Left lobe of liver (tissue), 2 donors: ENCODE data around the gene RTN4RL1. TPM values are rescaled to one million over a fixed set of nuclear protein-coding genes. Genes with fewer than 3 reads are reported as not detected.

Experiments
- ATAC-seq: fragments of 200-7000 bp; cut with Tn5 transposase; one replicate; pipeline ENCODE4 v1.9.1; 2020; ENCODE audit warnings: mild to moderate bottlenecking, moderate library complexity
- DNase-seq: peaks from one replicate; pipeline ENCODE4 v3.0.0-alpha.2; 2020; ENCODE audit warnings: low spot score
- total RNA-seq: library from RNA; stranded (reverse); gene quantifications from one replicate; pipeline ENCODE4 v1.2.1, GENCODE V29; 2021
- donor health status: DM: no; HTN: no; CAD: no; lungs with moderate emphysema.
- donor health status: DM: no; HTN: yes; CAD: no.

The RTN4RL1 gene
- total RNA-seq, 1 donor from 2014 or later, result 1.8 TPM

- ATAC-seq, result peak; percentile 79
- no peak for DNase-seq
Observed at GRCh38 chr17:1979182-1979985, 45.8 kb downstream of the RTN4RL1 start.

GRCh38 chr17:1978396-1978949, 46.7 kb downstream of the RTN4RL1 start:
- peak; percentile 38 for ATAC-seq

DNA sequence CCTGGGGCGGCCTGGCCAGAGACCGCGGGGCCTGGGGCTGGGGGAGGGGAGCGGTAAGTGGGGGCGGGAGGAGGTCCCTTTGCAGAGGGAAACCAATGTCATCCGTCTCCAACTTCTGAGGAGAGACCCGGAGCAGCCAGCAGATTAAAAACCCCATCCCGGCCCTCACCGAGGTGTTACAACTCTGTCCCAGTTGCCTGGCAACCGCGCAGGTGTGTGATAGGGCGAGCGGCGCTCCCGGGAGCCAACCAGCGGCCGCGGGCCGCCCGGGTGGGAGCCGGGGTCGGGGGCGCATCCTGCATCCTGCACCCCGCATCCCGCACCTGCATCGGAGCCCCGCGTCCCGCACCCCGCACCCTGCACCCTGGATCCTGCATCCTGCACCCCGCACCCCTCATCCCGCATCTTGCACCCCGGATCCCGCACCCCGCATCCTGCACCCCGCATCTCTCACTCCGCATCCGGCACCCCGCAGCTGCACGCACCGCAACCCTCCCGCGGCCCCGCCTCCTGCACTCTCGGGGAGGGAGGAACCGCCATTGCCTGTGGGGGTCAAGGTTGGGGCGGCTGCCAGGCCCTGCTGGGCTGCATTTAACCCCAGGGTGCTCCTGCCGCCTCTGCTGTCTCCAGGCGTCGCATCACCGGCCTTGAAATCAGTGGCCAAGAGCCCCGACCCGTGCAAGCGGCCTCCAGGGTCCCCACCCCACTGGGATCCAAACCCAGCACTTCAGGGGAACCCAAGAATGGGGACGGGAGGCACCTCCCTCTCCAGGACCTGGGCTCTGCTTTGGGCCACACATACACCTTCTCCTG, 47.3 kb downstream of the RTN4RL1 start:
- no peak for DNase-seq
- ATAC-seq, result no peak

More at GRCh38 chr17:1978396-1978949, 46.7 kb downstream of the RTN4RL1 start:
- no peak for DNase-seq

- DNase-seq, result no peak
- no peak for ATAC-seq
Observed at GRCh38 chr17:1976683-1977064, 48.5 kb downstream of the RTN4RL1 start.

- ATAC-seq (peak; percentile 33), DNase-seq (no peak)
Observed at GRCh38 chr17:1976000-1976682, 49.0 kb downstream of the RTN4RL1 start.

GRCh38 chr17:1975573-1975972, 49.6 kb downstream of the RTN4RL1 start:
- ATAC-seq (no peak), DNase-seq (no peak)

DNA sequence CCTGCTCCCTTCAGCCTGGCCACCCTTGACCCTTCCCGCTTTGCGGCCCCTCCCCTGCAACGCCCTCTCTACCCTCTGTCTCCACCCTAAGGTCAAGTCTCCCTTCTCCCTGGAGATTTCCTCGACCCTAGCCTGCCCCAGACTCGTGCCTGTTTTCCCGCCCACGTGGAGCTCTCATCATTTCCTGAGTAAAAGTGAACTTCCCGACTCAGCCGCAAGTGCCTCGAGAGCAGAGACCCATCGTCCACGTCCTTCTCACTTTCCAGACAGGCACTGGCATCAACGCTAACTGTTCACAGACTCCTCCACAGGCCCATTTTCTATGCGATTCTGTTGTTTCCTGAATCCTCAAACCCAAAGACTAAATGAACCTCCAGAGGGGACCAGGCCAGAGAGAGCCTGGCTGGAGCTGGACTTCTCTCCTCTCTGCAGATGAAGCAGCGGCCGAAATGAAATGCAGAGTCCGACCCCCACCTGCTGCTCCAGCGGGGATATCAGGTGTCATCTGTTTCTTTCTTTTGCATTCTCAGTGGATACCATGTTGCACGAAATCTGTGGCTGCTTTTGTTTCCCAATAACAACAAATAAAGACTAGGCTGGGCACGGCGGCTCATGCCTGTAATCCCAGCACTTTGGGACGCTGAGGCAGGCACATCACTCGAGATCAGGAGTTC, 52.5 kb downstream of the RTN4RL1 start:
- DNase-seq (no peak), ATAC-seq (peak; percentile 56)

DNA sequence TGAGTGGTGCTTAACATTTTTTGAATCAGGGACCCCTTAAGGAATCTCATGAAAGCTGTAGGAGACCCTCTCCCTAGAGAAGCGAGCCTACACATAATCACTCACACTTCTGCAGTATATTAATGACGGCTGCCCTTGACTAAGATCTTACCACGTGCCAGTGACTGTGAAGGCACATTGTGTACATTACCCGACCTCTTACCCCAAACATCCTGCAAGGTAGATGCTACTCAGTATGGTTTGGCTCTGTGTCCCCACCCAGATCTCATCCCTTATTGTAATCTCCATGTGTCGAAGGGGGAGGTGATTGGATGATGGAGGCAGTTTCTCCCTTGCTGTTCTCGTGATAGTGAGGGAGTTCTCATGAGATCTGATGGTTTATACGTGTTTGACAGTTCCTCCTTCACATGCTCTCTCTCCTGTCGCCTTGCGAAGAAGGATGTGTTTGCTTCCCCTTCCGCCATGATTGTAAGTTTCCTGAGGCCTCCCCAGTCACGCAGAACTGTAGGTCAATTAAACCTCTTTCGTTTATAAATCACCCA, 54.2 kb downstream of the RTN4RL1 start:
- DNase-seq (no peak), ATAC-seq (no peak)

DNA sequence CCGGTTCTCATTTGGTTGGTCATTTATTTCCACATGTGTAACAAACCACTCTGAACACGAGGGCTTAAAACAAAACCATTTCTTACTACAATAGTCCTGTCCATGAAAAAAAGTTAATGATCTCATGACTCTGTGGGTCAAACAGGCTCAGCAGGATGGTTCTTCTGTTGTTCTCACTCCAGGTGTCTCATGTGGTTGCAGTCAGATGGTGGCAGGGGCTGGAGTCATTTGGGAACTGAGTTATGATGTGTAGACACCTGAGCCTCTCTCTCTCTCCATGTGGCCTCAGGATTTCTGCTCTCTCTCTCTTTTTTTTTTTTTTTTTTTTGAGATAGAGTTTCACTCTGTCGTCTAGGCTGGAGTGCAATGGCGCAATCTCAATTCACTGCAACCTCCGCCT, 55.4 kb downstream of the RTN4RL1 start:
- DNase-seq (no peak), ATAC-seq (no peak)

- DNase-seq (no peak), ATAC-seq (peak; percentile 75)
Observed at GRCh38 chr17:1967213-1967612, 57.9 kb downstream of the RTN4RL1 start.

- no peak for DNase-seq
- ATAC-seq, result peak; percentile 18
Observed at GRCh38 chr17:1966274-1967086, 58.7 kb downstream of the RTN4RL1 start.

DNA sequence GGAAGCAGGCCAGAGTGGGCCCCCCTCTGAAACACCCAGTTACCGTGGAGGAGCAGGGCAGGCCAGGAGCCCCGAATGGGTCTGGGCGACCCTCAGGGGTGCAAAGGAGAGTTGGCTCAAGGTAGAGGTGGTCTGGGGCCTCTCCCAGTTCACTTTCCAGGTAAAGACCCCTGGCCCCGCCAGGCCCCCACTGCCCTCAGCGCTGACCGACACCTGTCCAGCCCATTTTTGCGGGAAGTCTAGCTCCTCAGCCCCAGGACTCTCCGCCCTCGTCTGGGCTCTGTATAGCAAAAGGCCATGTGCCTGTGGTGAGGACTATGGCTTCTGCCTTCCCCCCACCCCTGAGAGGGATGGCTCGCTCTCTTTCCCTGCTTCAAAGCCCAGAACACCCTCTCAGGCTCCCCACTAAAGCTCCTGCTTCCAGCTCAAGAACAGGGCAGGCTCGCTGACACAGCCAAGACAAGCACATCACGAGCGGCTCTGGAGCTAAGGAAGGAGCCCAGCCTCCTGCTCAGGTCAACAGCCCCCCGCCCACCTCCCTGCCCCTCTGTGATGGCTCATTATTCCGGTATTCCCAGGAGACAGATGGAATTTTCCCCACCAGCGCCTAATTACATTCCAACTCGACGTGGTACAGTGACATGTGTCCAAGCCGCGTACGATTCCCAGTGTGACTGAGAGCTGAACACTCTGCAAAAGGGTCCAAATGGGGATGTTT, 59.4 kb downstream of the RTN4RL1 start:
- no peak for DNase-seq
- no peak for ATAC-seq

DNA sequence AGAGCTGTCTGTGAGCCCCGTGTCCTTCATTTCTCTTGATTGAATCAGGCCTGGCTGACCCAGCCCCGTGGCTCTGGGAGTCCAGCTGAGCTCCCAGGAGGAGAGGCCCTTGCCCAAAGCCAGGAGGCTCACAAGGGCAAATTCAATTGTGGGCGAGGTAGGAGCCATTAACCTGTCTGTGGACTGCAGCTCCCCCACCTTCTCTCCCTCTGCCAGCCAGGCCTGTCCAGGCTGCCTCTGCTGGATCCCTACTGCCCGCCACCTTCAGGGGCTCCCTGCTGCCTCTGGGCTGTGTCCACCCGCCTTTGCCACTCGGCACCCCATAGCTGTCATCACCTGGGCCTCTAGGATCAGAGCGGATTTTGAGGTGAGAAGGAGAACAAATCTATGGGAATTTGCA, 61.9 kb downstream of the RTN4RL1 start:
- ATAC-seq, result no peak
- no peak for DNase-seq

GRCh38 chr17:1961189-1961588, 63.9 kb downstream of the RTN4RL1 start:
- ATAC-seq (no peak), DNase-seq (no peak)

DNA sequence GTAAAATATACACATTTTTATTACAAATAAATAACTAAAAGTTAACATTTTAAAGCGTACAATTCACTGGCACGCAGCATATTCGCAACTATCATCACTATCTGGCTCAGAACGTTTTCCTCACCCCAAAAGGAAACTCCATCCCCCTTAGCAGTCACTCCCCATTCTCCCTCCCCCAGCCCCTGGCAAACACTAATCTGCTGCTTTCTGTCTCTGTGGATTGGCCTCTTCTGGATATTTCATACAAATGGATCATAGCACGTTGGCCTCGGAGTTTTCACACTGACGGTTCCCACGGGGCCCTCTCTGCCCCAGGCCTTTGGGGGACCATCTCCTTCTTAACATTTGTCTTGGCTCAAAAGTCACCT, 64.6 kb downstream of the RTN4RL1 start:
- no peak for ATAC-seq
- DNase-seq, result no peak

DNA sequence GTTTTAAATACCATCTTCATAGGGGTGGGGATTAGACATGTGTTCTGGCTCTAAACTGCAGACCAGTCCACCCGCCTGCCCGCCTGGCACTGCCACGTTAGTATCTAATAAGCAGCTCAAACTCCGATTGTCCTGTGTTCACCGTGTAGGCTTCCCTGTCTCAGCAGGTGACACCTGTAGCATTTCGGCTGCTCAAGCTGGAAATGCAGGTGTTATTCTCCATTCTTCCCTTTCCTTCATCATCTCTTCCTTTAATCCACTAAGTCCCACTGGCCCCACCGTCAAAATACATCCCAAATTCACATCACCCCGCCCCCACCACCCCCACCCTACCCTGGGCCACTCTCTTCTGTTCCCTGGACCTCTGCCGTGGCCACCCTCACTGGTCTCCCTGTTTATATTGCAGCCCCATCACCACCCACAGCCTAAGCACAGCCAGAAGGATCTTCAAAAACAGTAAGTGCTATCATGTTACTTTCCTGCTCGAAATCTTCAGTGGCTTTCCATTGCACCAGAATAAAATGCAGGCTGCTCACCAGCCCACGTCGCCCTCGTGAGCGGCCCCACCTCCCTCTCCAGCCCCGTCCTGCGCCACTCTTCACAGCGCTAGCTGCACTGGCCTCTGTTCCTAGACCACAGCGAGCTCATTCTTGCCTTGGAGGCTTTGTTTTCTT, 65.1 kb downstream of the RTN4RL1 start:
- ATAC-seq, result no peak
- no peak for DNase-seq

DNA sequence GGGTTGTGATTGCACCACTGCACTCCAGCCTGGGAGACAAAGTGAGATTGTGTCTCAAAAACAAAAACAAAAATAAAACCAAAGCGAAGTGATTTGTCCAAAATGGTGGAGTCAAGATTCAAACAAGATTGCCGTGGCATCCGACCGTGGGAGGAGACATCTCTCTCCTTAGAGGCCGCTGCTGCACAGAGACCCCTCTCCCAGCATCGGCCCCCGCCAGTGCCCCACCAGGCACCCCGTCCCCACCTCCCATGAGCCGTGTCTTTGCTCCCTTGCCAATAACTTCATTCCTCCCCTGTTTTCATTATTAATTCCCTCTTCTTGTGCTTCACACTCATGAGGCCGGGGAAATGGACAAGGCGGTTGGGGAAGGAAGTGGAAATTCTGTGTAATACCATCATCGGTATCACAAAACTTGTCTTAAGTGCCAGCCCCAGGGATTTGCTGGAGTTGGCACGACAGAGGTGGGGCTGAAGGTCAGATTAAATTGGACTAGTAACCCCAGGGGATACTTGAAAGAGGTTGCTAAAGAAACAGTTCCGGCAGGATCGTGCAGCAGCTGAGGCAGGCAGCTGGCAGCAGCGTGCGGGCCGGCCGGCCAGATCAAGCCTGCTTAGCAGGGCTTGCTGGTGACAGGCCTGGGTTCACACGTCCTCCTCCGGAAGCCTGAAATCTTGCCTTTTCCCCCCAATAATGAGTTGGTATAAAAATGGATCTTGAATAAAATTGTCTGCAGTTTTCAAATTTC, 66.8 kb downstream of the RTN4RL1 start:
- no peak for DNase-seq
- ATAC-seq, result peak; percentile 84

GRCh38 chr17:1957037-1957436, 68.1 kb downstream of the RTN4RL1 start:
- no peak for DNase-seq
- no peak for ATAC-seq
